ENCODE results near the gene ARPC1A.

Gene ARPC1A

GRCh38 chr7:99396418-99397296, 71.0 kb downstream of the ARPC1A start:
- Histone ChIP-seq H3K4me3 (replicated peaks; ENCODE audit: low read depth, low read length) (no peak overlapping the region), H3K27me3 (replicated peaks; ENCODE audit: control insufficient read depth, insufficient read depth, low read length) (no peaks in the 10 kb centered on the region), H3K36me3 (ENCODE audit: control insufficient read depth, insufficient read depth, low read length) (peaks cover 69% of the 10 kb centered on the region)
- DNase-seq (ENCODE audit: extremely low read depth, insufficient read length), result no peak
- TF ChIP-seq CTCF (IDR thresholded peaks at IDR 0.05; ENCODE audit: insufficient read depth, low read length, poor library complexity, severe bottlenecking), result no peak

GRCh38 chr7:99397297-99397983, 71.7 kb downstream of the ARPC1A start:
- H3K27me3 ChIP-seq (replicated peaks; ENCODE audit: control insufficient read depth, insufficient read depth, low read length), result no peaks in the 10 kb centered on the region
- no peak for DNase-seq (ENCODE audit: extremely low read depth, insufficient read length)
- TF ChIP-seq CTCF (IDR thresholded peaks at IDR 0.05; ENCODE audit: insufficient read depth, low read length, poor library complexity, severe bottlenecking), result no peak
- no peak overlapping the region for H3K4me3 ChIP-seq (replicated peaks; ENCODE audit: low read depth, low read length)
- peaks cover 64% of the 10 kb centered on the region for H3K36me3 ChIP-seq (ENCODE audit: control insufficient read depth, insufficient read depth, low read length)

- Histone ChIP-seq H3K27me3 (replicated peaks; ENCODE audit: control insufficient read depth, insufficient read depth, low read length) (no peaks in the 10 kb centered on the region), H3K4me3 (replicated peaks; ENCODE audit: low read depth, low read length) (no peak overlapping the region), H3K36me3 (ENCODE audit: control insufficient read depth, insufficient read depth, low read length) (peaks cover 60% of the 10 kb centered on the region)
- no peak for TF ChIP-seq CTCF (IDR thresholded peaks at IDR 0.05; ENCODE audit: insufficient read depth, low read length, poor library complexity, severe bottlenecking)
- no peak for DNase-seq (ENCODE audit: extremely low read depth, insufficient read length)
These were observed 73.3 kb downstream of the ARPC1A start for GRCh38 chr7:99398891-99399445.

- H3K27me3 ChIP-seq (replicated peaks; ENCODE audit: control insufficient read depth, insufficient read depth, low read length), result no peaks in the 10 kb centered on the region
- TF ChIP-seq CTCF (IDR thresholded peaks at IDR 0.05; ENCODE audit: insufficient read depth, low read length, poor library complexity, severe bottlenecking), result no peak
- no peak for DNase-seq (ENCODE audit: extremely low read depth, insufficient read length)
- H3K36me3 ChIP-seq (ENCODE audit: control insufficient read depth, insufficient read depth, low read length), result peaks cover 61% of the 10 kb centered on the region
- H3K4me3 ChIP-seq (replicated peaks; ENCODE audit: low read depth, low read length), result no peak overlapping the region
These were observed 73.9 kb downstream of the ARPC1A start for GRCh38 chr7:99399597-99399996.

GRCh38 chr7:99402854-99403253, 77.2 kb downstream of the ARPC1A start:
- Histone ChIP-seq H3K27me3 (replicated peaks; ENCODE audit: control insufficient read depth, insufficient read depth, low read length) (no peaks in the 10 kb centered on the region), H3K4me3 (replicated peaks; ENCODE audit: low read depth, low read length) (no peak overlapping the region), H3K36me3 (ENCODE audit: control insufficient read depth, insufficient read depth, low read length) (peaks cover 46% of the 10 kb centered on the region)
- DNase-seq (ENCODE audit: extremely low read depth, insufficient read length), result no peak
- no peak for TF ChIP-seq CTCF (IDR thresholded peaks at IDR 0.05; ENCODE audit: insufficient read depth, low read length, poor library complexity, severe bottlenecking)
